IPS-18a (cell line): ENCODE results near the gene FBXO39.
A peak's percentile ranks its signal among the peaks of the same experiment; 100 is the strongest.
"Not testable (repeated sequence)": the region's sequence is repeated elsewhere in the genome, so short reads cannot be mapped to it uniquely, and the experiment has no call there.

Source experiments
- H3K27ac ChIP-seq: one replicate; pipeline ENCODE4 v1.5.1; 2013; ENCODE audit warnings: low read length
- H3K27me3 ChIP-seq: one replicate; pipeline ENCODE4 v1.6.1; 2013; ENCODE audit warnings: mild to moderate bottlenecking, low read length; ENCODE audit not compliant: control insufficient read depth, insufficient read depth
- H3K36me3 ChIP-seq: one replicate; pipeline ENCODE4 v1.6.1; 2013; ENCODE audit warnings: low read depth, low read length; ENCODE audit not compliant: control insufficient read depth
- H3K4me1 ChIP-seq: one replicate; pipeline ENCODE4 v1.6.1; 2013; ENCODE audit warnings: low read depth, low read length; ENCODE audit not compliant: control insufficient read depth
- H3K4me3 ChIP-seq: one replicate; pipeline ENCODE4 v1.5.1; 2013; ENCODE audit warnings: low read length
- H3K9ac ChIP-seq: one replicate; pipeline ENCODE4 v1.6.1; 2013; ENCODE audit warnings: mild to moderate bottlenecking, low read length, moderate library complexity
- H3K9me3 ChIP-seq: one replicate; pipeline ENCODE4 v1.6.1; 2013; ENCODE audit warnings: low read depth, low read length; ENCODE audit not compliant: control insufficient read depth

FBXO39 gene

GRCh38 chr17:6775871-6776405 lies at the start of gene FBXO39:
Gene FBXO39, plus strand, starts transcription at chr17:6776215. Its CDS starts 3,654 bp downstream, at chr17:6779869.
- Histone ChIP-seq H3K27me3 (peaks cover 34% of the 10 kb centered on the region), H3K36me3 (no peaks in the 10 kb centered on the region), H3K27ac (no peak within 1 kb of the TSS), H3K4me1 (no peaks in the 10 kb centered on the region), H3K9ac (no peak within 1 kb of the TSS), H3K4me3 (peak within 1 kb of the TSS; percentile 60), H3K9me3 (no peaks in the 10 kb centered on the region)

GRCh38 chr17:6729531-6729930 lies 46.5 kb upstream of the FBXO39 start:
- no peaks in the 10 kb centered on the region for H3K9me3 ChIP-seq
- H3K4me1 ChIP-seq, result no peaks in the 10 kb centered on the region
- H3K36me3 ChIP-seq, result no peaks in the 10 kb centered on the region
- no peak overlapping the region for H3K27ac ChIP-seq
- H3K27me3 ChIP-seq, result peaks cover 5% of the 10 kb centered on the region
- H3K9ac ChIP-seq, result no peak overlapping the region
- no peak overlapping the region for H3K4me3 ChIP-seq

GRCh38 chr17:6746665-6747064 lies 29.4 kb upstream of the FBXO39 start:
- H3K36me3 ChIP-seq, H3K27me3 ChIP-seq: not testable (repeated sequence)

GRCh38 chr17:6748617-6749016 lies 27.4 kb upstream of the FBXO39 start:
- no peaks in the 10 kb centered on the region for H3K36me3 ChIP-seq
- H3K27me3 ChIP-seq, result no peaks in the 10 kb centered on the region

More at GRCh38 chr17:6746665-6747064, 29.4 kb upstream of the FBXO39 start:
- H3K4me3 ChIP-seq, H3K9ac ChIP-seq, H3K4me1 ChIP-seq, H3K9me3 ChIP-seq, H3K27ac ChIP-seq: not testable (repeated sequence)

GRCh38 chr17:6749519-6749918 lies 26.5 kb upstream of the FBXO39 start:
- Histone ChIP-seq H3K36me3 (no peaks in the 10 kb centered on the region), H3K9ac (no peak overlapping the region), H3K4me1 (peaks cover 16% of the 10 kb centered on the region), H3K9me3 (no peaks in the 10 kb centered on the region), H3K4me3 (no peak overlapping the region), H3K27me3 (no peaks in the 10 kb centered on the region), H3K27ac (no peak overlapping the region)

More at GRCh38 chr17:6748617-6749016, 27.4 kb upstream of the FBXO39 start:
- H3K9me3 ChIP-seq, result no peaks in the 10 kb centered on the region
- peaks cover 16% of the 10 kb centered on the region for H3K4me1 ChIP-seq
- H3K27ac ChIP-seq, result no peak overlapping the region
- H3K9ac ChIP-seq, result no peak overlapping the region
- no peak overlapping the region for H3K4me3 ChIP-seq

- Histone ChIP-seq H3K9me3 (no peaks in the 10 kb centered on the region), H3K4me1 (peaks cover 16% of the 10 kb centered on the region), H3K27me3 (no peaks in the 10 kb centered on the region), H3K9ac (peak overlapping the region; percentile 34), H3K27ac (peak overlapping the region; percentile 65), H3K4me3 (no peak overlapping the region), H3K36me3 (no peaks in the 10 kb centered on the region)
Measured at GRCh38 chr17:6752068-6752909, 23.7 kb upstream of the FBXO39 start.

GRCh38 chr17:6753006-6753445 lies 23.0 kb upstream of the FBXO39 start:
- Histone ChIP-seq H3K27me3 (no peaks in the 10 kb centered on the region), H3K4me1 (peaks cover 16% of the 10 kb centered on the region), H3K9me3 (no peaks in the 10 kb centered on the region), H3K27ac (peak overlapping the region; percentile 65), H3K36me3 (no peaks in the 10 kb centered on the region), H3K9ac (peak overlapping the region; percentile 34), H3K4me3 (no peak overlapping the region)

- Histone ChIP-seq H3K27ac (no peak overlapping the region), H3K27me3 (no peaks in the 10 kb centered on the region), H3K4me3 (no peak overlapping the region), H3K9ac (peak overlapping the region; percentile 34), H3K4me1 (peaks cover 16% of the 10 kb centered on the region), H3K36me3 (no peaks in the 10 kb centered on the region), H3K9me3 (no peaks in the 10 kb centered on the region)
Measured at GRCh38 chr17:6753546-6753945, 22.5 kb upstream of the FBXO39 start.

GRCh38 chr17:6755281-6755680 lies 20.7 kb upstream of the FBXO39 start:
- no peak overlapping the region for H3K27ac ChIP-seq
- H3K27me3 ChIP-seq, result no peaks in the 10 kb centered on the region
- no peaks in the 10 kb centered on the region for H3K36me3 ChIP-seq
- no peak overlapping the region for H3K9ac ChIP-seq
- H3K4me1 ChIP-seq, result peaks cover 25% of the 10 kb centered on the region
- H3K9me3 ChIP-seq, result no peaks in the 10 kb centered on the region
- no peak overlapping the region for H3K4me3 ChIP-seq

GRCh38 chr17:6755731-6756184 lies 20.3 kb upstream of the FBXO39 start, which contains the start of gene XAF1:
Gene XAF1, plus strand, starts transcription at chr17:6756046. Its CDS starts 33 bp downstream, at chr17:6756079.
- no peak within 1 kb of the TSS for H3K4me3 ChIP-seq
- no peaks in the 10 kb centered on the region for H3K9me3 ChIP-seq
- no peaks in the 10 kb centered on the region for H3K27me3 ChIP-seq
- H3K27ac ChIP-seq, result no peak within 1 kb of the TSS
- H3K36me3 ChIP-seq, result no peaks in the 10 kb centered on the region
- peaks cover 25% of the 10 kb centered on the region for H3K4me1 ChIP-seq
- no peak within 1 kb of the TSS for H3K9ac ChIP-seq

- Histone ChIP-seq H3K9me3 (no peaks in the 10 kb centered on the region), H3K4me3 (no peak overlapping the region), H3K27ac (no peak overlapping the region), H3K36me3 (no peaks in the 10 kb centered on the region), H3K27me3 (no peaks in the 10 kb centered on the region), H3K4me1 (peaks cover 25% of the 10 kb centered on the region), H3K9ac (no peak overlapping the region)
Measured at GRCh38 chr17:6756425-6757031, 19.5 kb upstream of the FBXO39 start.
